Measurements from ENCODE around the gene CDHR5.
"Not testable (repeated sequence)": the region's sequence is repeated elsewhere in the genome, so short reads cannot be mapped to it uniquely, and the experiment has no call there.

The CDHR5 gene

DNA sequence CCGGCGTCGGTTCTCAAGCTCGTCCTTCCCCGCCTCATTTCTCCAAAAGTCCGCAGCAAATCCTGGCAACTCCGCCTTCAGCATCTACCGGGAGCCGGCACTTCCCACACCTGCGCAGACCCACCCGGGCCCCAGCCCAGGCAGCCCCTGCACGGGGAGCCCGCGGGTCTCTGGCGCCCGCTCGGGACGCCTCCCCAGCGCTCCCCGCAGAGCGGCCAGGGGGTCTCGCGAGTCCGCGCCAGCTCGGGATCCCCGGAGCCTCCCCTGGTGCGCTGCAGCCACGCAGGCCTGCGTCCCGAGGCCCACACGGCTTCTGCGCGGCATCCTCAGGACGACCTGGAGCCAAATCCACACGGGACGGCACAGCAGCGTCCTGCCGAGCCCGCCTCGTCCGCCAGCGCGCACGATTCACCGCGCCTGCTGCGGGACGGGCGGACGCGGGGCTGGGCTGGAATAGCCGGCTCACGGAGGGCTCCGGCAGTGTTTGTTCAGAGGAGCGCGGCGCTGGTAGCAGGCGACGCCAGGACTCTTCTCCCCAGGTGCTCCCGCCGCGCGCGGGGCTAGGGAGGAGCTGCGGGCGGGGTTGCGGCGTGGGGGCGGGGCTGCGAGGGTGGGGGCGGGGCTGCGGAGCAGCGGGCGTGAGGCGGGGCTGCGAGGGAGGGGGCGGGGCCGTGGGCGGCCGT is 49.3 kb downstream of the CDHR5 start:
- FAIRE-seq (no peak), DNase-seq (ENCODE audit: insufficient read length) (peak; percentile 83)
- TF ChIP-seq TAF1 (IDR thresholded peaks at IDR 0.05; ENCODE audit: borderline replicate concordance, low read depth, low read length) (no peak), POLR2AphosphoS5 (IDR thresholded peaks at IDR 0.05; ENCODE audit: low read depth, low read length) (no peak), POLR2A (IDR thresholded peaks at IDR 0.05; ENCODE audit: low read depth, low read length) (no peak)

DNA sequence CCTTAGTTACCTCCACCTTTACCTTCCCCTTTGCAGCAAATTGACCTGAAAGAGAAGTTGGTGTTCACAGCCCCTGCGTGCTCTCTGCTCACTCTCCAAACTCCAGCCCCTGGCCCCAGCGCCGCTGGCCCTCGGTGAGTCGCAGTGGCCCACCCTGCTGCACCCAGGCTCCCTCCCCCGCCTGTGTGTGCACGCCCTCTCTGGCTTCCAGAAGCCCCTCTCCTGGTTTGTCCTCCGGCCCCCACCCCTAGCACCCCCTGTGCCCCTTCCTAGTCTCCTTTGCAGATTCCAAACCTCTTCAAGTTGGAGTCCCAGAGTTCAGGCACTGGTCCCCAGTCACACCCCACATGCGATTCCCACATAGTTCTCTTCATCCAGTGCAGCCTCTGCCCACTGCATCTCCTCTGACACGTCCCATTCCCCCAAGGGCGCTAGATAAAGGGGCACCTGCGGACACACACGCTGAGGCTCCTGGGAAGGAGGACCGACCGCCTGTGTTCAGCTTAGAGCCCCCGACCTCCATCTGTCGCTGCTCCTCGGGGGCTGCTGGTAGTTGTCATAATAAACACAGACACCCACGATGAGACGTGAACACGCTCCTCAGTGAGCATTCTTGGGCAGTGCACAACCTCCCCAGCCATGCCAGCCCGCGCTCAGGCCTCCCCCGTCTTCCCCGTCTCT is 50.0 kb downstream of the CDHR5 start:
- peak; percentile 89 for FAIRE-seq
- DNase-seq (ENCODE audit: insufficient read length) = no peak
- TF ChIP-seq POLR2AphosphoS5 (IDR thresholded peaks at IDR 0.05; ENCODE audit: low read depth, low read length) = no peak
- TF ChIP-seq TAF1 (IDR thresholded peaks at IDR 0.05; ENCODE audit: borderline replicate concordance, low read depth, low read length) = no peak
- TF ChIP-seq POLR2A (IDR thresholded peaks at IDR 0.05; ENCODE audit: low read depth, low read length) = no peak

DNA sequence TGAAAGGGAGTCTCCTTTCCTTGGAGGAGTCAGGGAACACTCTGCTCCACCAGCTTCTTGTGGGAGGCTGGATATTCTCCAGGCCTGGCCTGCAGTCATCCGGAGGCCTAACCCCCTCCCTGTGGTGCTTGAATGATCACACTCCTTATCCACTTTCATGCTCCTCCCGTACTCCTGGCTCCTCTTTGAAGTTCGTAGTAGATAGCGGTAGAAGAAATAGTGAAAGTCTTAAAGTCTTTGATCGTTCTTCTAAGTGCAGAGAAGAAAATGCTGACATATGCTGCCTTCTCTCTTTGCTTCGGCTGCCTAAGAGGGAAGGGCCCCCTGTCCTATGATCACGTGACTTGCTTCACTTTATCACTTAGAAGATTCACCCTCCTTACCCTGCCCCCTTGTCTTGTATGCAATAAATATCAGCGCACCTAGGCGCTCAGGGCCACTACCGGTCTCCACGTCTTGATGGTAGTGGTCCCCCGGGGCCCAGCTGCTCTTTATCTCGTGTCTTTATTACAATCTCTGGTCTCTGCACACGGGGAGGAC is 50.7 kb downstream of the CDHR5 start:
- not testable (repeated sequence) for FAIRE-seq; DNase-seq (ENCODE audit: insufficient read length)

DNA sequence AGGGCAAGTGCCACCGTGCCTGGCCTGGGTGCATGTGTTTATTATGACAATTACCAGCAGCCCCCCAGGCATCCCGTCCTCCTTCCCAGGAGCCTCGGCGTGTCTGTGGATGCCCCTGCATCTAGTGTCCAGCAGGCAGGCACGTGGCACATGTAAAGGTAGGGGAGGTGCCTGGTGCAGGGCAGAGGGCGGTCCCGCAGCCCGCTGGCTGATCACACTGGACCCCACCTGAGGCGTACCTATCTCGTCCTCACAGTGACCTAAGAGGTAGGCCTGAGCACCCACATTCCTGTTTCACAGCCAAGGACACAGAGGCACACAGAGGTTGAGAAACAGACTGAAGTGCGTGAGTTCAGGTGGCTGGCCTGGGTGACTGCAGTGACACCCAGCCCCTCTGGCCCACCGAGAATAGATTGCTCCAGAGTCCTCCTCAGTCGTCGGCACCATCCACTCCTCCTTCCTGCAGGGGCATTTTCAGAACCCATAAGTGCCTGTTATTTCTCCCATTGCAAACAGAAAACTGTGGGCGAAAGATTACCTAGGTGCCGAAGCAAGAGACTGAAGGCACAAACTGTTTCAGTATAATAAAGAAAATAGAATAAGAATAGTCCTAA is 51.5 kb downstream of the CDHR5 start:
- FAIRE-seq (no peak), DNase-seq (ENCODE audit: insufficient read length) (no peak)
- TF ChIP-seq POLR2A (IDR thresholded peaks at IDR 0.05; ENCODE audit: low read depth, low read length) (no peak), POLR2AphosphoS5 (IDR thresholded peaks at IDR 0.05; ENCODE audit: low read depth, low read length) (no peak), TAF1 (IDR thresholded peaks at IDR 0.05; ENCODE audit: borderline replicate concordance, low read depth, low read length) (no peak)

DNA sequence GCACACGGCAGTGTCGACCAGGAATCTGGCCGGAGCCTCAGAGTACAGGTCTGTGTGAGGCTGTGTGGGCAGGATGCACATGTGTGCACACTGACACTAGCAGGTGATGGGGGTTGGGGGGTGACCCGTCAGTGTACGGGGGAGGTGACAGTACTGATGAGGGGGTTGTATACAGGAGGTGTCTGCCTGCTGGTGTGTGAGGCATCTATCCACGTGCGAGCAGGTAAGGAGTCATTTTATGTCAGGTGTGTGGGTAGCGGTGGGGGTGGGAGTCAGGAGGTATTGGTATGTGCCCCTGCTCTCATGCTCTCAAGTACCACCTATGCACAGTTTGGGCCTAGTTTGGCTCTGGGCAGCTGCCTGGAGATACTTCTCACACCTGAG is 53.0 kb downstream of the CDHR5 start:
- no peak for FAIRE-seq
- TF ChIP-seq TAF1 (IDR thresholded peaks at IDR 0.05; ENCODE audit: borderline replicate concordance, low read depth, low read length) (no peak), POLR2A (IDR thresholded peaks at IDR 0.05; ENCODE audit: low read depth, low read length) (no peak), POLR2AphosphoS5 (IDR thresholded peaks at IDR 0.05; ENCODE audit: low read depth, low read length) (no peak)

DNA sequence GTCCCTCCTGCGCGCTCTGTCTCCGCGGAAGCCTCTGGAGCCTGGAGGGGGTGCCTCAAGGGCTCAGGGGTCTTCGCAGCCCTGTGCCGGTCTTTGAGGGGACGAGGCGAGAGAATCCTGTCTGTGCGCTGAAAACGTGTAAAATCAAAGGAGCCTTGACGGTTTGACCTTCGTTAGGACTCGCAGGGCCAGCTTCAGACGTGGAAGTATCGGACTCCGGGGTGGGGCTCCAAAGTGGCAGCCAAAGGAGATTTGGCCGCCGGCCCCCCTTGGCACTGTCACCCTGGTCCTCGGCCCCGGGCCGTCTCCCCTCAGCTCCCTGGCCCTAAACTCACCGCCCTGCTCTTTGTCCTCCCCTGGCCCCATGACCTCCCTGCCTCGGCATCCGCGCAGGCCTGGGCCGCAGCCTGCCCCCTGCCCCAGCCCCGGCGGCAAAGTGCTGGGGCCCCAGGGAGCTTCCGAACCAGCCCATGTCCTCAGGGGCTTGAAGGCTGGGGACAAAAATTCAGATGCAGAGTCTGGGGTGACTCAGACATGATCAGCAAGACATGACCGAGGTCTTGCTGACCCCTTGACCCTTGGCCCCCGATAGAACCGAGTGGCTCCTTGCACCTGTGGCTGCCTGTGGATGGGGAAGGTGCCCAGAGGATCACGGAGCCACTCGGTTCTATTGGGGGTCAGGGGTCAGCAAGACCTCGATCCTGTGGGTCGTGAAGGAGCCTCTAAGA is 55.4 kb downstream of the CDHR5 start:
- FAIRE-seq (peak; percentile 48), DNase-seq (ENCODE audit: insufficient read length) (no peak)
- TF ChIP-seq TAF1 (IDR thresholded peaks at IDR 0.05; ENCODE audit: borderline replicate concordance, low read depth, low read length) (no peak), POLR2A (IDR thresholded peaks at IDR 0.05; ENCODE audit: low read depth, low read length) (no peak), POLR2AphosphoS5 (IDR thresholded peaks at IDR 0.05; ENCODE audit: low read depth, low read length) (no peak)

More for the DNA sequence above, 53.0 kb downstream of the CDHR5 start:
- no peak for DNase-seq (ENCODE audit: insufficient read length)

DNA sequence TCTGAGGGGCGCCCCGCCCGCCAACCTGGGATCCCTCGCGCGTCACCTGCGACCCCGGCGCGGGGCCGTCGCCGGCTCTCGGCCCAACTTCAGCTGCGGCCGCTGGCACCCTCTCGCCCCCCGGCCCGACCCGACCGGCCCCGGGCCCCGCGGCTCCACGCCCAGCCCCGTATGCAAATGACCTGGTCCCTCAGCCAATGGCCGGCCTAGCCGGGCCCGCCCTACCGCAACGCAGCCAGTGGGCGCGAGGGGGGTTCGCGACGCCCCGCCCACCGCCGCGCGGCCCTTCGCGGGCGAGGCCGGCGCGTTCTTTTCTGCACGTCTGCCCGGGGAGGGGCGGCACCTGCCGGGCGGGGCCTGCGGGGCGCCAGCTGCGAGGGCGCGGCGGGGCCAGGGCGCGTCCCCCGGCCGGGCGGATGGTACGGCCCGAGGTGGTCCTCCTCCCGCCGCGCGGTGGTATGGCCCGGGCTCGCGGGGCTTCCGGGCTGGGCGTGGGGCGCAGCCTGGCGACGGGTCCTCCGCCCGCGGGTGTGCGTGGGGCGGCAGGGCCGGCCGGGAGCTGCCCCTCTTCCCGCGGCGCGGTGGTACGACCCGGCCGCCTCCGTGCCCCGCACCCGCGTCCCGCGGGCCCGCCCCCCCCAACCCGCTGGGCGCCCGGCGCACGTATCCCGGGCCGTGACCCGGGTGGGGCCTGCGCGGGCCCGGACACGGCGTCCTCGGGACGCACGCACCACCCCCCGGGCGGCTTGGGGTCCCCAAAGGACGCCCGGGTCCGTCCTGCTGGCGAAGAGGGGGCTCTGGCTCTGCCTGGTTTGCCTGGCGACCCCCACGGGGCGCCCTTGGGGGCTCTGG is 56.2 kb downstream of the CDHR5 start:
- TF ChIP-seq TAF1 (IDR thresholded peaks at IDR 0.05; ENCODE audit: borderline replicate concordance, low read depth, low read length) (no peak), POLR2AphosphoS5 (IDR thresholded peaks at IDR 0.05; ENCODE audit: low read depth, low read length) (no peak), POLR2A (IDR thresholded peaks at IDR 0.05; ENCODE audit: low read depth, low read length) (peak; percentile 67; the same call in 1 of the 2 replicates)
- FAIRE-seq = peak; percentile 100

DNA sequence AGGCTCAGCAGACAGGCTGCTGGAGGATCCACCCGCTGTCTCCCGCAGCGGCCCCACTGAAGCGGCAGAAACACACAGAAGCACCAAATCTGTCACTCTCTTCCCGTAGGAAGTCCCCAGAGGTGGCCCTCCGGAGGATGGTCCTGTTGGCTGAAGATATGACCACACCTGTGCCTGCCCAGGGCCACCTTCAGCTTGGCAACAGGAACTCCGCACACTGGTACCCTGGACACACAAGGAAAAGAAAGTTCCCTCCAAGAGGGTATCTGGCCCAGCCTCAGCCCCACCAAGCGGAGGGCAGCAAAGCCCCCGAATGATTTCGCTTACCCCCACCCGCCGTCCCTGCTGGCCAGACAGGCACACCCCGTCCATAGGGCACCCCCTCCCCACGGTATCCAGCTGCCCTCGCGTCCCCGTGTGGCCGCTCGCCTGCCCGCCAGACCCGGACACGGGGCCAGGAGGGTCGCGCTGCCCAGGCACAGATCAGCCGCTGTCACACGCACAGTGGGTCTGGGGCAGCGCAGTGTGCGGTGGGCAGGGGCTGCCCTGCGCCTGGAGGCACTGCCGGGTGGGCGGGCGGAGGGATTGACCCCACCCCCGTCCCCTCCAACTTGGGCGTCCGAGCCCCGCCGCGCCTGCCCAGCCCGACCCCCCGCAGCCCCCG is 57.0 kb downstream of the CDHR5 start:
- FAIRE-seq (no peak), DNase-seq (ENCODE audit: insufficient read length) (no peak)
- TF ChIP-seq POLR2AphosphoS5 (IDR thresholded peaks at IDR 0.05; ENCODE audit: low read depth, low read length) (no peak), TAF1 (IDR thresholded peaks at IDR 0.05; ENCODE audit: borderline replicate concordance, low read depth, low read length) (no peak), POLR2A (IDR thresholded peaks at IDR 0.05; ENCODE audit: low read depth, low read length) (no peak)

More for the DNA sequence above, 56.2 kb downstream of the CDHR5 start:
- peak; percentile 100 for DNase-seq (ENCODE audit: insufficient read length)

DNA sequence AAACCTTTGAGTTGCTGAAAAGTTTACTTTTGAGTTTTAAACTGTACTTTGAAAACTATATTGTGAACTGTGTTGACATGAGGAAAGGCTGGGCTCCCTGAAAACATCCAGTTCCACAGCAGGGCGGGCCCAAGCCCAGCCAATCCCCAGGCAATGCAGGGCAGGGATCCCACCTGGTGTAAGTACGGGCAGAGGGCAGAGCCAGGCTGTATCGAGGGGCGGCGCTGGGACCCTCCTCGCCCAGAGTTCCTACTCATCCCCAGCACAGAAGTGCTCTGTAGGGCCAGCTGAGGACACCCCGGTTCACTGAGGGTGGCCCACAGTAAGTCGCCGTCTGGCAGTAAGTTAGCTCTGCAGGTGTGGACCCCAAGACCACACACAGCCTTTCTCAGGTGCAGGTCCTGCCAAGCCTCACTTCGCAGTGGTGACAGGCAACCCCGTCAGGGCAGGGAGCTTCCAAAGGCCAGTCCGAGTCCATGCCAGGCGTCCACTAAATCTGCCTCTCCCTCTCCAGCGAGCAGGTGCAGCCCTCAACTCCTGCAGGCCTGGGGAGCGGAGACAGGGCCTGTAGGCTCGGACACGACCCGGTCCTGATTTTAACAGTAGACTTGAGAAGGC is 57.6 kb downstream of the CDHR5 start:
- FAIRE-seq = peak; percentile 74
- TF ChIP-seq POLR2AphosphoS5 (IDR thresholded peaks at IDR 0.05; ENCODE audit: low read depth, low read length) (no peak), TAF1 (IDR thresholded peaks at IDR 0.05; ENCODE audit: borderline replicate concordance, low read depth, low read length) (no peak), POLR2A (IDR thresholded peaks at IDR 0.05; ENCODE audit: low read depth, low read length) (no peak)
- no peak for DNase-seq (ENCODE audit: insufficient read length)
